OCI-LY7 (cell line): Measurements from ENCODE around the gene HSF2BP.

Experiments
- EZH2phosphoT487 ChIP-seq: fragments of 200-600 bp; sonication (generic); IDR thresholded peaks from 2 replicates; pipeline ENCODE4 v1.6.1; 2018; ENCODE audit warnings: low read depth, borderline replicate concordance, mild to moderate bottlenecking, mixed run types, antibody characterized with exemption, low read length, moderate library complexity, mixed read lengths
- TF ChIP-seq, protein P1 (sequence below): fragments of 200-600 bp; sonication (generic); conservative IDR thresholded peaks from 2 replicates; pipeline ENCODE4 v1.5.1; 2014; ENCODE audit warnings: mild to moderate bottlenecking, antibody characterized with exemption, low read length, moderate library complexity, mixed read lengths

- TF ChIP-seq, protein P1, sequence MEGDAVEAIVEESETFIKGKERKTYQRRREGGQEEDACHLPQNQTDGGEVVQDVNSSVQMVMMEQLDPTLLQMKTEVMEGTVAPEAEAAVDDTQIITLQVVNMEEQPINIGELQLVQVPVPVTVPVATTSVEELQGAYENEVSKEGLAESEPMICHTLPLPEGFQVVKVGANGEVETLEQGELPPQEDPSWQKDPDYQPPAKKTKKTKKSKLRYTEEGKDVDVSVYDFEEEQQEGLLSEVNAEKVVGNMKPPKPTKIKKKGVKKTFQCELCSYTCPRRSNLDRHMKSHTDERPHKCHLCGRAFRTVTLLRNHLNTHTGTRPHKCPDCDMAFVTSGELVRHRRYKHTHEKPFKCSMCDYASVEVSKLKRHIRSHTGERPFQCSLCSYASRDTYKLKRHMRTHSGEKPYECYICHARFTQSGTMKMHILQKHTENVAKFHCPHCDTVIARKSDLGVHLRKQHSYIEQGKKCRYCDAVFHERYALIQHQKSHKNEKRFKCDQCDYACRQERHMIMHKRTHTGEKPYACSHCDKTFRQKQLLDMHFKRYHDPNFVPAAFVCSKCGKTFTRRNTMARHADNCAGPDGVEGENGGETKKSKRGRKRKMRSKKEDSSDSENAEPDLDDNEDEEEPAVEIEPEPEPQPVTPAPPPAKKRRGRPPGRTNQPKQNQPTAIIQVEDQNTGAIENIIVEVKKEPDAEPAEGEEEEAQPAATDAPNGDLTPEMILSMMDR: no peak
- no peak for TF ChIP-seq EZH2phosphoT487
These were observed 536 bp downstream of the HSF2BP start for GRCh38 chr21:43658769-43659135.
